ENCODE data around the gene SAC3D1.
A peak's percentile ranks its signal among the peaks of the same experiment; 100 is the strongest.

Gene SAC3D1

GRCh38 chr11:65063532-65063931 is 22.5 kb downstream of the SAC3D1 start:
- no peak for DNase-seq

GRCh38 chr11:65064847-65065240 is 23.8 kb downstream of the SAC3D1 start:
- DNase-seq, result no peak

GRCh38 chr11:65065851-65066250 is 24.8 kb downstream of the SAC3D1 start:
- no peak for DNase-seq

GRCh38 chr11:65066315-65066714 is 25.3 kb downstream of the SAC3D1 start:
- DNase-seq, result no peak

DNA sequence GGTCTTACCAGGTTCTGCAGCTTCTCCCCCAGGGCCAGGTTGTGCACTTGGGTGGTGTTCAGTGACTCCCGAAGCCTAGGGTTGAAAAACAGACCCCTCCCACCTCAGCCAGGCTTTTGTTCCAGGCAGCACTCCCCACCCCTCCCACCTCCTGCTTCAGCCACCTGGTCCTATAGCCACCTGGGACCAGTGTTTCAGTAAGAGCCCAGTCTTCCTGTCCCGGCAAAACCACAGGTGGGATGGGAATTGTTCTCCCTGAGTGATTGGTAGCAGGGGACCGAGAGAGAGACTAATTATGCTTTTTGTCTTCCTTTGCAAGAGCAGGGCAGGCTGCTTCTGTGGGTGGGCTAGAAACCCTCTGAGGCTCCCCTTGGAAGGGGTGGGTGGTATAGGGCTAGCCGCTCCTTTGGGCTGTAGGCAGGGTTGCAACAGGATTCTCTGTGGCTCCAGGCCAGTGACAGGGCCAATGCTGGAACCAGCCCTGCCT is 25.8 kb downstream of the SAC3D1 start:
- no peak for DNase-seq

DNA sequence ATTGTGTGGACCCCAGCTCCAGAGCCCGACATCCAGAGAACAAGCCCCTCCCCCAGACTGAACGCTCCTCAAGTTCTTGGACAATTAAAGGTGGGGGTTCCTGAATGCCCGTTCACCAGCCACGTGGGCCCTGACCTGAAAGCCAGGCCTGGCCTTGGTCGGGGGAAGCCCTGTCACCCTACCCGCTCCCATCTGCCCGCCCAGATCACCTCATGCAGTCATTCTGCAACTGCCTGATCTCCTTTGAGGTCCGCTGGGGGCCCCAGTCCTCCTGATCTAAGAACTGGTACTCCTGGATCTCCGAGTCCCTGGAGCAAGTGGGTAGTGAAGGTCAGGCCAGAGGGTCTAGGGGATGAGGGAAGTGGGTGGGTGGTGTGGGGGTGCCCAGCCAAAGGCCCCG is 26.4 kb downstream of the SAC3D1 start:
- DNase-seq, result no peak

DNA sequence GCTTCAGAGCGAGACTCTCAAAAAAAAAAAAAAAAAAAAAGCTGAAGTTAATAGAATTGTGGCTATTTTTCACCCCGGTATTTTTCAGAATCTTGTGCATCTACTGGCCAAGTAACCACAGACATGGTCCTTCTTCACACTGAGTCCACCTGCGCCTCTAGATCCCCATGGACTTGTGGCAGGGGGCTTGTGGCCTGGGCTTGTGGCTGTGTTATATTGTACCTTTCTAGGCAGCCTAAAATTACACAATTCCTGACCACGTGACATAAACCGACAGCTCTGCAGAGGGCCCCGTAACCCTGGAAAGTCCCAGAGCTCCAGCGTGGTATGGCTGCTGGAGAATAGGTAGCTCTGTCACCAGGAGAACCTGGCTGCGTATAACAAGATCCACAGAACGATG is 28.2 kb downstream of the SAC3D1 start:
- no peak for DNase-seq

GRCh38 chr11:65071907-65072630 is 31.1 kb downstream of the SAC3D1 start:
- no peak for DNase-seq

- DNase-seq, result no peak
These were observed 31.6 kb downstream of the SAC3D1 start for GRCh38 chr11:65072631-65072966.

DNA sequence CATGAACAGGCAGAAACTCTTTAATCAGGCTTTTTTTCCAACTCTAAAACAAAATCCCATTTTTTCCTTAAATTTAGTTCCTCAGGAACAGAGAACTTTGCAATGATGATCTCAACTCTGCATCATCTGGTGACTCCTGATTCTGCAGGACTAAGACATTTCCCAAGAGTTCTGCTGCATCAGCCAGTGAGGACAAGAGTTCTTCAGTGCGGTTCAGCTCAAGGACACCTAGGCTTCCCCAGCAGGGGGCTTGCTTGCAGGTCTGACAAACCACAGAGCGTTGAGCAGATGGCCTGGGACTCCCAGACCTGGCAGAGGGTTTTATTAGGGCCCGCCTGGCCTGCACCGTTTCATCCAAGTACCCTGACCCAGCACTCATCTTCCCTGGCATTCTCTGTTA is 36.4 kb downstream of the SAC3D1 start:
- DNase-seq, result no peak

GRCh38 chr11:65078151-65078550 is 37.1 kb downstream of the SAC3D1 start:
- DNase-seq, result peak; percentile 13

- DNase-seq, result no peak
These were observed 37.9 kb downstream of the SAC3D1 start for GRCh38 chr11:65078786-65079342.

DNA sequence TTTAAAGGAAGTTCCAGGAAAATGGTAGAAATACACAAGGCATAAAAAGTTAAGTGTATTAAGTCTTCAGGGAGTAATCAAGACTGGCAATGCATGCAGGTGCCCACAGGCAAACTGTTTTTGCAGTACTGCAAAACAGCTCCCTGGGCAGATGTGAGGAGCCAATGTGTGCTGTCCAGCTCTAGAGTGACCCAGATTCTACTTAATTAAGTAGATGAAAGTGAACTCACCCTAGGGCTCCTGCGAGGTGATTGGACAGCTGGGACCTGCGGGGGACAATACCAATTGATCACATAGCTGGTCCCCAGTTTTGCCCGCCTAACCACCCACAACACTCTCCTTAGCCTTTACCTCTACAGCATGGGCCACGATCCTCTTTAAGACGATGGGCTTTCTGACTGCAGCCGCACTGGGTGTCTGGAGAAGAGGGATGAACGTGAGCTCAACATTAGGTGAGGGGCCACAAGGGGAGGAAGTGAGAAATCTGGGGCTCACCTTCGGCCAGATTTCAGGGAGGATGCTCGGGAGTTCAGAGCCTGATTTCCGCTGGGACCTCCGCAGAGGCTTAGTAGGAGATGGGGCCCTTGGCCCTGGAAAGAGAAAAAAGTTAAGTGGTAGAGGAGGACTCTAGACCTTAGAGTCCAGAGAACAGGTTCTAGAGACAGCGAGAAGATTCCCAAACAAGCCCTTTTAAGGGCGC is 42.3 kb downstream of the SAC3D1 start:
- DNase-seq, result no peak

DNA sequence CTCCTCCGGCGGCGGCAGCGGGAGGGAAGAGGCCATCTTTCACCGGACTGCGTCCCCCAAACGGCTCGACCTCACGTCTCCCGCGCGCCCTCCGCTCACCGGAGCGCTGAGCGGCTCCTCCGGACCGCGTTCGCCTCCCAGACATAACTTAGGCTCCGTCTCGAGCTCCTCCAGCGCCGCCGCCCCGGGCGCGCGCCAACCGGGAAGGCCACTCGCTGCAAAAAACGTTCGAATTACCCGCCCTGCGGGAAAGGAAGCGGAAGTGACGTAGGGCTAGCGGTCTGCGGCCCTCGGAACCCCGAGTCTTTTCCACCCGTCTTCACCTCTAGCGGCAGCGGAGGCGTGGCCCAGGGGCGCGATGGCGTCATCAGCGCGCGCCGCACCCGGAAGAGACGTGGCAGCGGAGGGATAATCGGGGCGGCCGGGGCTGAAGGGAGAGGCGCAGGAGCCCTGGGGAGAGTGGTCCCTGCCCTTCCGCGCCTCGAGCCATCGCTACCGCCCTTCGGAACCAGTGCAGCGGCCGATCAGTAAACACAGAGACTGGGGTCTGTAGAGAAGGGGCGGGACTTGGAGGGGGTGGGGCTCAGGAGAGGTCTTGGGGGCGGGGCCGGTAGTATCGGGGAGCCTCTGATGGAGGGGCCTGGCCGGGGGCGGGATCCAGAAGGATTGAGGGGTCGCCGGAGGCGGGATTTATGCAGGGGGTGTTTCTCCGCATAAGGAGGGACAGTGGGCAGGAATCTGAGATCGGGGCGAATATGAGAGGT is 43.0 kb downstream of the SAC3D1 start, which contains the start of the genes CDCA5 and ZFPL1:
Gene CDCA5, minus strand, starts transcription at position 207 of the 764 bp plus-strand sequence. Its CDS starts 62 bp downstream, at position 145.
Gene ZFPL1, plus strand, starts transcription at position 389 of the 764 bp plus-strand sequence. CDS start 477 bp downstream, outside the sequence.
- peak; percentile 97 for DNase-seq

DNA sequence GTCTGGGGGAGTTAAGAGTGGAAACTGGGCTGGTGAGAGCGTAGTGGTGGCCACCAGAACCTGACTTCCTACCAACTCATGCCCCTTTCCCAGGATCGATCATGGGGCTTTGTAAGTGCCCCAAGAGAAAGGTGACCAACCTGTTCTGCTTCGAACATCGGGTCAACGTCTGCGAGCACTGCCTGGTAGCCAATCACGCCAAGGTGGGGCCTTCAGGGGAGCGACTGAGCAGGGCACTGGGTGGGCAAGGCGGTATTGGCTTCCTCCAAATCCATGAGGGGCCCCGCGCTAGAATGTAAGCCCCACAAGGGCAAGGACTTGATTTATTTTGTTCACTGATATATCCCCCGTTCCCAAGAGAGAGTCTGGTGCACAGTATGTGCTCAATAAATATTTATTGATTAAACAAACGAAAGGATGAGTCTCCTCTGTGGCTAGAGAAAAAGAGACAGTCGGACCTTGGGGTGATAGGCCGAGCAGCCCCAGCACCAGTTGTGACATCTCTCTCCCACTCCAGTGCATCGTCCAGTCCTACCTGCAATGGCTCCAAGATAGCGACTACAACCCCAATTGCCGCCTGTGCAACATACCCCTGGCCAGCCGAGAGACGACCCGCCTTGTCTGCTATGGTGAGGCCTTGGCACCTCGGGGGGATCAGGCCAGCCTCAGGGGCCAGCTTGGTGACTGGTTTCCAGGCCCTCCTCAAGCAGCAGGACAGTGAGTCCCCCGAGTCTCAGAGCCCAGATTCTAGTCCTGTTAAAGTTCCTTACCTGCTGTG is 43.8 kb downstream of the SAC3D1 start:
- DNase-seq, result no peak

DNA sequence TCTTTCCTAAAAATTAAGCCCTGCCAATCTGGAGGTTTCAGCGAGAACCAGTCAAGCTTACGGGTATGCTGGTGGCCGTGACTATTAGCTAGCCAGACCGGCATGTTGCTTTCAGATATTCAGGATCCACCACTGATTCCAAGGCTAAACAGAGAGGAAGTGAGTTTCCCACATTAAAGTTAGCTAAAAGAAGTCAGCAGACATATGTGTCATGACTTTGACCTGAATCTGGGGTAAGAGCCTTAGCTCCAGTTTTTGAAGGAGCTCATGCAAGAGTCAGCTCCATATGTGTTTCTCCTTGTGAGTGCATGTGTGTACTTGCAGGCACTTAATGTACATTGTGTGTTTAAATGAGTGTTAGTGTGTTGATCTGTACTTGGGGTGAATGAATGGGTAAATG is 44.4 kb downstream of the SAC3D1 start:
- DNase-seq, result no peak

DNA sequence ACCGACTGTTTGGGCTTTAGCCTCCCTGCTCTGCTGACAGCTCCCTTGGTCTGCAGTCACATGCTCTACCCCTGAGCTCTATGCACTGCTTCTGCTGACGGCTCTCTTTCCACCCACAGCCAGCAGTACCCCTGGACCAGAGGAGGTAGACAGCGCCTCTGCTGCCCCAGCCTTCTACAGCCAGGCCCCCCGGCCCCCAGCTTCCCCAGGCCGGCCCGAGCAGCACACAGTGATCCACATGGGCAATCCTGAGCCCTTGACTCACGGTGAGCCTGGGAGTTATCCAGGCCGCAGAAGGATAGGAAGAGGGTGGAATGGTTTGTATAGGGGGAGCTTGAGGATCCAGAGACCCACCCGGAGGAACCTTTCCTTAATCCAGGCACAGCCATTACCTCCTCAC is 45.8 kb downstream of the SAC3D1 start:
- no peak for DNase-seq

DNA sequence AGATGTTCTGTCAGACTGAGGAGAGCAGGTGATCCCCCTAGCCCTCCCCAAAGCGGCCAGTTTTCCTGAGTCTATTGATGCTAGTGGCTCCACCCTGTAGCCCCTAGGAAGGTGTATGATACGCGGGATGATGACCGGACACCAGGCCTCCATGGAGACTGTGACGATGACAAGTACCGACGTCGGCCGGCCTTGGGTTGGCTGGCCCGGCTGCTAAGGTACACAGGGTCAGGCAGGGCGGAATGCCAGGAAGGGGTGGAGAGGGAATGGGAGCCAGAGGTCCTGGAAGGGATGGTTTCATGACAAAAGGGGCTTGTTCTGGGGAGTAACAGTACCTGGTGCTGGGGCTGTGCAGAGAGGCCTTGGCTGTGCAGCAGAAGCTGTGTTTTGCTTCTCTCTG is 46.2 kb downstream of the SAC3D1 start:
- DNase-seq, result no peak

DNA sequence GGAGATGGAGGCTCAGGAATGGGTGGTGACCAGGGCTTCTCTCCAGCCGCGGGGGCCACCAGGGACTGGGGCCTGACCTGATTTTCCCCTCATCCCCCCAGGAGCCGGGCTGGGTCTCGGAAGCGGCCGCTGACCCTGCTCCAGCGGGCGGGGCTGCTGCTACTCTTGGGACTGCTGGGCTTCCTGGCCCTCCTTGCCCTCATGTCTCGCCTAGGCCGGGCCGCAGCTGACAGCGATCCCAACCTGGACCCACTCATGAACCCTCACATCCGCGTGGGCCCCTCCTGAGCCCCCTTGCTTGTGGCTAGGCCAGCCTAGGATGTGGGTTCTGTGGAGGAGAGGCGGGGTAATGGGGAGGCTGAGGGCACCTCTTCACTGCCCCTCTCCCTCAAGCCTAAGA is 46.8 kb downstream of the SAC3D1 start:
- DNase-seq, result no peak

- DNase-seq, result no peak
These were observed 48.6 kb downstream of the SAC3D1 start for GRCh38 chr11:65089621-65090020.

DNA sequence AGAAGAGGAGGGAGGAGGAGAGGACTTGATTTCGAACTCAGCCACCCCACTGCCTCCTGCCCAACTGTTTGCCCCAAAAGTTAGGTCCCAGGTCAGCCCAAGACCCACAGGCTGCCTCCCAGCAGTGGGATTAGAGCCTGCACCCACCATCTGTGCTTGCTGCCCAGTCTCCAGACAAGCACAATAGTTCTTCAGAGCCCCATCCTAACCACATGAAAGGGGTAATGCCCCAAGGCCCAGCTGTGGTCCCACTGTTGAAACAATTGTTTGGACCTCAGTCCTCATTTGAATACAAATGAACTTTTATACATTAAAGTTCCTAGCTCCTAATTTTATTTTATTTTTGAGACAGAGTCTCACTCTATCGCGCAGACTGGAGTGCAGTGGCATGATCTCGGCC is 49.6 kb downstream of the SAC3D1 start:
- no peak for DNase-seq

All from fibroblast of skin of right quadriceps (primary cell).